ENCODE measurements around the gene UCN. TPM values are rescaled to one million over a fixed set of nuclear protein-coding genes. Genes with fewer than 3 reads are reported as not detected.

Gene UCN
- total RNA-seq, 1 experiment from 2014 or later: 1.5 TPM

DNA sequence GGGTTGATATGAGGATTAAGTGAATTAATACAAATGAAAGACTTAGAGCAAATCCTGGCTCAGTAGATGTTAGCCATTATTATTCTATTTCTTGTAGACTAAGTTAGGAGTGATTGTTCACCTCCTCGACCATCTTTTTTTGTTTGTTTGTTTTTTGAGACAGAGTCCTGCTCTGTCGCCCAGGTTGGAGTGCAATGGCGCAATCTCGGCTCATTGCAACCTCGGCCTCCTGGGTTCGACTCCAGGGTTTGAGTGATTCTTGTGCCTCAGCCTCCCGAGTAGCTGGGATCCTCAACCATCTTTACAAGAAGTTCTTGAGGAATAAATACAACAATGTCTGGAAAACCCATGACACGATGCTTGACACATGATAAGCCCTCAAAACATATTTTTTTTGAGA is 13.3 kb downstream of the UCN start:
- Histone ChIP-seq H3K9ac (ENCODE audit: extremely low read depth, insufficient read length, low read length) (no peak overlapping the region), H3K23me2 (ENCODE audit: insufficient read length, low read depth, low read length, poor library complexity, severe bottlenecking) (no peaks in the 10 kb centered on the region), H4K8ac (replicated peaks; ENCODE audit: insufficient read length, low read depth, low read length) (no peak overlapping the region), H2AK5ac (ENCODE audit: insufficient read length, low read length) (no peak overlapping the region), H2BK120ac (ENCODE audit: low read depth, low read length, poor library complexity, severe bottlenecking) (no peak overlapping the region), H3K79me1 (ENCODE audit: insufficient read depth, low read depth, low read length, poor library complexity, severe bottlenecking) (no peaks in the 10 kb centered on the region), H2AFZ (ENCODE audit: low read length) (no peak overlapping the region), H2BK15ac (ENCODE audit: low read depth, low read length) (no peak overlapping the region), H3K23ac (ENCODE audit: insufficient read length, low read depth, low read length) (no peak overlapping the region), H3K27ac (ENCODE audit: insufficient read length, low read depth, low read length) (no peak overlapping the region), H3K4me1 (ENCODE audit: insufficient read depth, low read length) (no peaks in the 10 kb centered on the region; the same call in 1 of the 2 replicates), H4K91ac (ENCODE audit: insufficient read length, low read depth, low read length) (no peak overlapping the region), H2BK20ac (ENCODE audit: low read depth, low read length, poor library complexity, severe bottlenecking) (no peak overlapping the region), H3K14ac (ENCODE audit: insufficient read depth, low read length) (no peak overlapping the region), H3K4ac (ENCODE audit: low read depth, low read length) (no peak overlapping the region), H3K27me3 (ENCODE audit: insufficient read depth, low read length) (no peaks in the 10 kb centered on the region), H3K18ac (ENCODE audit: insufficient read length, low read depth, low read length) (no peak overlapping the region), H3T11ph (ENCODE audit: low read length) (no peak overlapping the region), H3K4me2 (ENCODE audit: insufficient read depth, insufficient read length, low read length) (no peak overlapping the region), H3K9me3 (ENCODE audit: control insufficient read depth, low read depth, low read length) (no peaks in the 10 kb centered on the region), H2BK5ac (ENCODE audit: insufficient read length, low read length) (no peak overlapping the region), H3K56ac (ENCODE audit: insufficient read length, low read depth, low read length) (no peak overlapping the region), H2BK12ac (ENCODE audit: insufficient read length, low read depth, low read length) (no peak overlapping the region), H4K5ac (ENCODE audit: insufficient read length, low read depth, low read length) (no peak overlapping the region), H4K20me1 (ENCODE audit: control insufficient read depth, insufficient read depth, insufficient read length) (no peaks in the 10 kb centered on the region), H3K79me2 (ENCODE audit: insufficient read depth, low read length) (no peaks in the 10 kb centered on the region)
- Mint-ChIP-seq H3K4me1 (peaks cover 8 to 13% of the 10 kb centered on the region in 2 experiments), H3K36me3 (ENCODE audit: insufficient read depth in 1 of 3, low read depth in 3 of 3) (no peaks in the 10 kb centered on the region), H3K27me3 (ENCODE audit: low read depth) (peaks cover 4% of the 10 kb centered on the region; the same call in 1 of the 2 replicates), H3K4me3 (no peak overlapping the region), H3K27ac (no peak overlapping the region), H3K9me3 (no peaks in the 10 kb centered on the region)
- TF ChIP-seq, protein P1, sequence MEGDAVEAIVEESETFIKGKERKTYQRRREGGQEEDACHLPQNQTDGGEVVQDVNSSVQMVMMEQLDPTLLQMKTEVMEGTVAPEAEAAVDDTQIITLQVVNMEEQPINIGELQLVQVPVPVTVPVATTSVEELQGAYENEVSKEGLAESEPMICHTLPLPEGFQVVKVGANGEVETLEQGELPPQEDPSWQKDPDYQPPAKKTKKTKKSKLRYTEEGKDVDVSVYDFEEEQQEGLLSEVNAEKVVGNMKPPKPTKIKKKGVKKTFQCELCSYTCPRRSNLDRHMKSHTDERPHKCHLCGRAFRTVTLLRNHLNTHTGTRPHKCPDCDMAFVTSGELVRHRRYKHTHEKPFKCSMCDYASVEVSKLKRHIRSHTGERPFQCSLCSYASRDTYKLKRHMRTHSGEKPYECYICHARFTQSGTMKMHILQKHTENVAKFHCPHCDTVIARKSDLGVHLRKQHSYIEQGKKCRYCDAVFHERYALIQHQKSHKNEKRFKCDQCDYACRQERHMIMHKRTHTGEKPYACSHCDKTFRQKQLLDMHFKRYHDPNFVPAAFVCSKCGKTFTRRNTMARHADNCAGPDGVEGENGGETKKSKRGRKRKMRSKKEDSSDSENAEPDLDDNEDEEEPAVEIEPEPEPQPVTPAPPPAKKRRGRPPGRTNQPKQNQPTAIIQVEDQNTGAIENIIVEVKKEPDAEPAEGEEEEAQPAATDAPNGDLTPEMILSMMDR (conservative IDR thresholded peaks at IDR 0.05): no peak
- no peak for DNase-seq
- WGBS (ENCODE audit: extremely low coverage, insufficient read length, low lambda C conversion rate): no CpG with 5 or more reads among the region's 8 CpGs

Data from H9 (cell line).